Smooth muscle cell (in vitro differentiated cells): ENCODE measurements around the gene HMGN1. TPM values are rescaled to one million over a fixed set of nuclear protein-coding genes. Genes with fewer than 3 reads are reported as not detected.

Source experiments
- DNase-seq: peaks from one replicate; lab custom pipeline; 2025; ENCODE audit not compliant: unreplicated experiment; lab: John Stamatoyannopoulos, UW
- H2AFZ ChIP-seq: fragments of 200-600 bp; sonication (generic); 2 replicates; pipeline ENCODE4 v1.6.0; 2016; ENCODE audit warnings: antibody characterized with exemption, low read depth, mild to moderate bottlenecking
- H3F3A ChIP-seq: fragments of 200-600 bp; sonication (generic); 2 replicates; pipeline ENCODE4 v1.6.0; 2017; ENCODE audit warnings: antibody characterized with exemption, low read depth
- H3K27ac ChIP-seq: fragments of 200-600 bp; sonication (generic); 2 replicates; pipeline ENCODE4 v1.5.1; 2016; ENCODE audit warnings: low read depth, mild to moderate bottlenecking
- H3K27me3 ChIP-seq: fragments of 200-600 bp; sonication (generic); 2 replicates; pipeline ENCODE4 v1.6.1; 2016; ENCODE audit warnings: low read depth, mild to moderate bottlenecking
- H3K36me3 ChIP-seq: fragments of 200-600 bp; sonication (generic); 2 replicates; pipeline ENCODE4 v1.5.1; 2016; ENCODE audit warnings: low read depth
- H3K4me1 ChIP-seq: fragments of 200-600 bp; sonication (generic); 2 replicates; pipeline ENCODE4 v1.5.1; 2016; ENCODE audit warnings: low read depth
- H3K4me2 ChIP-seq: fragments of 200-600 bp; sonication (generic); 2 replicates; pipeline ENCODE4 v1.6.0; 2016; ENCODE audit warnings: mild to moderate bottlenecking
- H3K4me3 ChIP-seq: fragments of 200-600 bp; sonication (generic); 2 replicates; pipeline ENCODE4 v1.5.1; 2016; ENCODE audit warnings: mild to moderate bottlenecking
- H3K79me2 ChIP-seq: fragments of 200-600 bp; sonication (generic); 2 replicates; pipeline ENCODE4 v1.6.0; 2016; ENCODE audit warnings: low read depth, mild to moderate bottlenecking
- H3K9ac ChIP-seq: fragments of 200-600 bp; sonication (generic); 2 replicates; pipeline ENCODE4 v1.6.0; 2016; ENCODE audit warnings: low read depth
- H3K9me3 ChIP-seq: fragments of 200-600 bp; sonication (generic); replicated peaks from 2 replicates; pipeline ENCODE4 v1.5.1; 2016; ENCODE audit warnings: low read depth
- H4K20me1 ChIP-seq: fragments of 200-600 bp; sonication (generic); 2 replicates; pipeline ENCODE4 v1.6.0; 2016; ENCODE audit warnings: low read depth
- CTCF ChIP-seq: fragments of 200-600 bp; sonication (generic); IDR thresholded peaks from 2 replicates; pipeline ENCODE4 v1.5.1; 2017; ENCODE audit warnings: borderline replicate concordance, mild to moderate bottlenecking, antibody characterized with exemption; ENCODE audit not compliant: insufficient read depth, poor library complexity, severe bottlenecking
- WGBS: methylation state at CpG from one replicate; pipeline ENCODE4 v1.1.7; 2016; ENCODE audit warnings: low lambda C conversion rate; 5-methylcytosine and 5-hydroxymethylcytosine counted together
- polyA plus RNA-seq: library from polyadenylated mRNA; unstranded; fragments of >200 nt; fragmentation: Nextera tagmentation; extraction: Ambion mirVana; gene quantifications from 2 replicates; pipeline ENCODE4 v1.2.1, GENCODE V29; 2016
- total RNA-seq: library from RNA; depleted of rRNA; stranded (reverse); fragments of >200 nt; gene quantifications from 2 replicates; pipeline ENCODE4 v1.2.3, GENCODE V29; 2014

The HMGN1 gene
- total and polyA plus RNA-seq, 2 experiments from 2014 or later = 396 to 427 TPM

- no peaks in the 10 kb centered on the region for H3K9me3 ChIP-seq
- no peaks in the 10 kb centered on the region for H3K4me1 ChIP-seq
- H3K27me3 ChIP-seq = no peaks in the 10 kb centered on the region
- no peak for TF ChIP-seq CTCF
- H3K4me3 ChIP-seq = no peak overlapping the region
- no peak for DNase-seq
- WGBS = 65% methylated on average over 13 of the region's 13 CpGs
- H3K9ac ChIP-seq = no peak overlapping the region
- no peaks in the 10 kb centered on the region for H4K20me1 ChIP-seq
- H3K36me3 ChIP-seq = peaks cover 2% of the 10 kb centered on the region
- H3K79me2 ChIP-seq = no peaks in the 10 kb centered on the region
- H3K4me2 ChIP-seq = no peak overlapping the region
- H3F3A ChIP-seq = peaks cover 17% of the 10 kb centered on the region
- H2AFZ ChIP-seq = no peak overlapping the region
- no peak overlapping the region for H3K27ac ChIP-seq
Measured at GRCh38 chr21:39336457-39337008, 12.4 kb downstream of the HMGN1 start.

- Histone ChIP-seq H3K27me3 (no peaks in the 10 kb centered on the region), H3K4me3 (no peak overlapping the region), H3K4me2 (no peak overlapping the region), H3K36me3 (no peaks in the 10 kb centered on the region), H3K27ac (no peak overlapping the region), H3K9ac (no peak overlapping the region), H3K4me1 (no peaks in the 10 kb centered on the region), H3F3A (peaks cover 4% of the 10 kb centered on the region), H3K9me3 (no peaks in the 10 kb centered on the region), H2AFZ (no peak overlapping the region), H3K79me2 (no peaks in the 10 kb centered on the region), H4K20me1 (no peaks in the 10 kb centered on the region)
- 94% methylated on average over 4 of the region's 4 CpGs for WGBS
- DNase-seq = no peak
- TF ChIP-seq CTCF = no peak
Measured at GRCh38 chr21:39334611-39335010, 14.3 kb downstream of the HMGN1 start.

GRCh38 chr21:39332175-39332574 lies 16.7 kb downstream of the HMGN1 start:
- no peaks in the 10 kb centered on the region for H3K79me2 ChIP-seq
- no peak overlapping the region for H3K27ac ChIP-seq
- H3K4me3 ChIP-seq = no peak overlapping the region
- no peaks in the 10 kb centered on the region for H3K36me3 ChIP-seq
- no peaks in the 10 kb centered on the region for H3K9me3 ChIP-seq
- no peak overlapping the region for H2AFZ ChIP-seq
- H4K20me1 ChIP-seq = no peaks in the 10 kb centered on the region
- no peaks in the 10 kb centered on the region for H3K27me3 ChIP-seq
- H3F3A ChIP-seq = no peaks in the 10 kb centered on the region
- WGBS = 46% methylated on average over 8 of the region's 8 CpGs
- DNase-seq = no peak
- no peak for TF ChIP-seq CTCF
- no peaks in the 10 kb centered on the region for H3K4me1 ChIP-seq
- no peak overlapping the region for H3K9ac ChIP-seq
- no peak overlapping the region for H3K4me2 ChIP-seq

- H3K4me3 ChIP-seq = no peak overlapping the region
- no peaks in the 10 kb centered on the region for H3K27me3 ChIP-seq
- H3K79me2 ChIP-seq = no peaks in the 10 kb centered on the region
- H4K20me1 ChIP-seq = no peaks in the 10 kb centered on the region
- no peak overlapping the region for H2AFZ ChIP-seq
- no peak for DNase-seq
- no peaks in the 10 kb centered on the region for H3K36me3 ChIP-seq
- WGBS = 94% methylated on average over 6 of the region's 6 CpGs
- no peaks in the 10 kb centered on the region for H3F3A ChIP-seq
- no peaks in the 10 kb centered on the region for H3K9me3 ChIP-seq
- TF ChIP-seq CTCF = no peak
- H3K4me2 ChIP-seq = no peak overlapping the region
- no peak overlapping the region for H3K27ac ChIP-seq
- H3K4me1 ChIP-seq = no peaks in the 10 kb centered on the region
- H3K9ac ChIP-seq = no peak overlapping the region
Measured at GRCh38 chr21:39330001-39330400, 18.9 kb downstream of the HMGN1 start.
